ENCODE results near the gene SCN1A.
A peak's percentile ranks its signal among the peaks of the same experiment; 100 is the strongest.

Gene SCN1A

GRCh38 chr2:165970663-165971062 is 157.2 kb downstream of the SCN1A start:
- DNase-seq (ENCODE audit: low read depth in 3 of 3), result no peak

- DNase-seq (ENCODE audit: low read depth in 3 of 3), result no peak
Measured at GRCh38 chr2:165969227-165969626, 158.6 kb downstream of the SCN1A start.

DNA sequence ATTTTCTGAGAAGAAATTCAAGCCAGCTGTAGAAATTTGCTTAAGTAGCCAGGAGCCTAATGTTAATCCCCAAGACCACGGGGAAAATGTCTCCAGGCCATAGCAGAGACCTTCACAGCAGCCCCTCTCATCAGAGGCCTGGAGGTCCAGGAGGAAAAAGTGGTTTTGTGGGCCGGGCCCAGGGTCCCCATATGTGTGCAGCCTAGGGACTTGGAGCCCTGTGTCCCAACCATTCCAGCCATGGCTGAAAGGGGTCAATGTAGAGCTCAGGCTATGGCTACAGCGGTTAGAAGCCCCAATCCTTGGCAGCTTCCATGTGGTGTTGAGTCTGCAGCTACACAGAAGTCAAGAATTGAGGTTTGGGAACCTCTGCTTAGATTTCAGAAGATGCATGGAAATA is 160.1 kb downstream of the SCN1A start:
- DNase-seq (ENCODE audit: low read depth in 3 of 3), result no peak

DNA sequence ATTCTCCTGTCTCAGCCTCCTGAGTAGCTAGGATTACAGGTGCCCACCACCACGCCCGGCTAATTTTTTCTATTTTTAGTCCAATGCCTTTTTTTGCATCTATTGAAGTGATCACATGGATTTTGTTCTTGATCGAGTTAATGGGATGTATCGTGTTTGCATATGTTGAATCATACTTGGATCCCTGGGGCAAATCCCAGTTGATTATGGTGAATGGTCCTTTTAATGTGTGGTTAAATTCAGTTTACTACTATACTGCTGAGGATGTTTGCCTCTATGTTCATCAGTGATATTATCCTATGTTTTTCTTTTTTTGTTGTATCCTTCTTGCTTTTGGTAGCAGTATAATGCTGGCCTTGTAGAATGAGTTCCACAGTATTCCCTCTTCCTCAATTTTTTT is 166.0 kb downstream of the SCN1A start:
- DNase-seq (ENCODE audit: low read depth in 3 of 3), result no peak

DNA sequence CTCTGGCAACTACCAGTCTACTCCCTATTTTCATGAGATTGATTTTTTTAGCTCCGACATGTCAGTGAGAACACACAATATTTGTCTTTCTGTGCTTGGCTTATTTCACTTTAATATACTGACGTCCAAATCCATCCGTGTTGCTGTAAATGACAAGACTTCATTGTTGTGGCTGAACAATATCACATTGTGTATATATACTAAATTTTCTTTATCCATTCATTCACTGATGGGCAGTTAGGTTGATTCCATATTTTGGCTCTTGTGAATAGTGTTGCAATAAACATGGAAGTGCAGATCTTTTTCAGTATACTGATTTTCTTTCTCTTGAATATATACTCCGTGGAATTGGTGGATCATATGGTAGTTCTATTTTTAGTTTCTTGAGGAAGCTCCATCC is 168.4 kb downstream of the SCN1A start:
- DNase-seq (ENCODE audit: low read depth in 3 of 3), result no peak

GRCh38 chr2:165958313-165958960 is 169.4 kb downstream of the SCN1A start:
- no peak for DNase-seq (ENCODE audit: low read depth in 3 of 3)

DNA sequence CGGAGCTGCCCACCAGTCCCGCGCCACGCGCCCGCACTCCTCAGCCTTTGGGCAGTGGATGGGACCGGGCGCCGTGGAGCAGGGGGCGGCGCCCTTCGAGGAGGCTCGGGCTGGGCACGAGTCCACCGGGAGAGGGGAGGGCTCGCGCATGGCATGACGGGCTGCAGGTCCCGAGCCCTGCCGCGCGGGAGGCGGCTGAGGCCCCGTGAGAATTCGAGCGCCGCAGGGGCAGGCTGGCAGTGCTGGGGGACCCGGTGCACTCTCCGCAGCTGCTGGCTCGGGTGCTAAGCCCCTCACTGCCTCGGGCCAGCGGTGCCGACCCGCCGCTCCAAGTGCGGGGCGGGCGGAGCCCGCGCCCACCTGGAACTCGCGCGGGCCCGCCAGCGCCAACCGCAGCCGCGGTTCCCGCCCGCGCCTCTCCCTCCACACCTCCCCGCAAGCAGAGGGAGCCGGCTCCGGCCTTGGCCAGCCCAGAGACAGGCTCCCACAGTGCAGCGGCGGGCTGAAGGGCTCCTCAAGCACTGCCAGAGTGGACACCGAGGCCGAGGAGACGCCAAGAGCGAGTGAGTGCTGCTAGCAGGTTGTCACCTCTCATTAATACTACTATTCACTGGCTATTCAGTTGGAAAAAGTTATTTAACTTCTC is 170.7 kb downstream of the SCN1A start:
- no peak for DNase-seq (ENCODE audit: low read depth in 3 of 3)

- peak; percentile 87 to 92 (median 91) for DNase-seq (ENCODE audit: low read depth in 3 of 3)
Measured at GRCh38 chr2:165953655-165954606, 173.9 kb downstream of the SCN1A start, which contains the start of gene TTC21B. Gene TTC21B (minus strand): TSS chr2:165953776. CDS start chr2:165953705, 71 bp downstream.

GRCh38 chr2:165953306-165953654 is 174.5 kb downstream of the SCN1A start:
- DNase-seq (ENCODE audit: low read depth in 3 of 3), result no peak

- DNase-seq (ENCODE audit: low read depth in 3 of 3), result no peak
Measured at GRCh38 chr2:165952741-165953211, 175.0 kb downstream of the SCN1A start.

- DNase-seq (ENCODE audit: low read depth in 3 of 3), result no peak
Measured at GRCh38 chr2:165952085-165952484, 175.7 kb downstream of the SCN1A start.

DNA sequence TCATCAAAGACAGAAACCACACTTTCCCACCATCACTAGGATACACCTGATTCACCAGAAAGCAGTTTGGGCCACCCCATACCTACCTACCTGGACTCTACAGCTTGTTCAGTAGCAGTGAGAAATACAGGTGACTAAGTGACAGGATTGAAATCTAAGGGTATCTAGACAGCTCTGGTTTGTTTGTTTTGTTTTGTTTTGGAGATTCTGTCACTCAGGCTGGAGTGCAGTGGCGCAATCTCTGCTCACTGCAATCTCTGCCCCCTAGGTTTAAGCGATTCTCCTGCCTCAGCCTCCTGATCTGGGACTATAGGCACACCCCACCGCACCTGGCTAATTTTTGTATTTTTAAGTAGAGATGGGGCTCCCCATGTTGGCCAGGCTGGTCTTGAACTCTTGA is 177.4 kb downstream of the SCN1A start:
- no peak for DNase-seq (ENCODE audit: low read depth in 3 of 3)

DNA sequence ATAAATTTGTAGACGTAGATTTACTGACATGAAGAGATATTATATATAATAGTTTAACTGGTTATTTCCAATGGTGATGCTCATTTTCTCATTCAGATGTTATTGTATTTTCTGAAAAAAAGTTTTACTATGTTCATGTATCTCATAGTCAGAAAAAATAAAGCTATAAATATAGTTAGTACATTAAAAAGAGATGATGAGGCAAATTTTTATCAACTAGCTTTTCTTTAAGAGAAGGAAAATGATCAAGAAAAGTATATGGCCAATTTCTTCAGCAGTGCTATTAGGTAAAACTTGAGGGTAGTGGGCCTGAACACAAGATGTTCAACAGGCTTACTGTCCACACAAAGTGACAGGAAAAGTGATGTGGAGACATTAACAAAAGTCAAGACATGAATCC is 186.0 kb downstream of the SCN1A start:
- no peak for DNase-seq (ENCODE audit: low read depth in 3 of 3)

GRCh38 chr2:165938237-165938636 is 189.6 kb downstream of the SCN1A start:
- DNase-seq (ENCODE audit: low read depth in 3 of 3), result no peak
